Stimulated activated CD8-positive, alpha-beta memory T cell treated with anti-CD3 and anti-CD28 coated beads, Interleukin-7, amount 100 ng/mL, for 24 hours (primary cell): ENCODE results near the gene LRRC4B.
"Not testable (repeated sequence)": the region's sequence is repeated elsewhere in the genome, so short reads cannot be mapped to it uniquely, and the experiment has no call there.

Experiments
- DNase-seq: peaks from one replicate; pipeline ENCODE4 v3.0.0-alpha.2; 2020; ENCODE audit warnings: low read depth

Gene LRRC4B

DNA sequence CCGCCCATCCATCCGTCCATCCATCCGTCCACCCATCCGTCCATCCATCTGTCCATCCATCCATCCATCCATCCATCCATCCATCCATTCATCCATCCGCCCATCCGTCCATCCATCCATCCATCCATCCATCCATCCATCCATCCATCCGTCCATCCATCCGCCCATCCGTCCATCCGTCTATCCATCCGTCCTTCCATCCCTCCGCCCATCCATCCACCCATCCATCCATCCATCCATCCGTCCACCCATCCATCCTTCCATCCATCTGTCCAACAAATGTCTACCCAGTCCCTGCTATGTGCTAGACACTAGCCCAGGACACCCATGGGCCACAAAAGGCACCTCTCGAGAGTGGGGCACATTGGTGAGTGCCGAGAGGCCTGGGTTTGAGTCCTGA is 15.7 kb downstream of the LRRC4B start:
- no peak for DNase-seq

DNA sequence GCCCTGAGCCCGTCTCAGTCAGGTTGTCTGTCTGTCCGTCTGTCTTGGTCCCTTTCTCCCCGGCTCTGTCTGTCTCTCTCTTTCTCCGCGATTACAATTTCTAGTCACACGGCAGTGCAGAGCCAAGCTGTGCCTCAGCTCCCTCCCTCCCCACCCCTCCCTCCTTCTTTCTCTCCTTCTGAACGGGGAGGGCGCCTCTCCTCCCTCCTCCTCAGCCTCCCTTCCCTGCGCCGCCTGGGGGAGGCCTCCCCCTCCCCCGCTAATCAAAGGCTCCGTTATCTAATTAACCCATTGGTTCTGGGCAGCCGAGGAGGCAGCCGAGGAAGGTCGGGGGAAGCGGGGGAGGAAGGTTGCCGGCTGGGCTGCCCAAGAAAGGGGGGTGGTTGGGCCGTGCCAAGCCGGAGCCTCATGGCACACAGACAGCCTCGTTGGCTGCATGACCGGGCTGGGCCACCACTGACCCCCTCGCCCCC is 16.5 kb downstream of the LRRC4B start:
- DNase-seq, result no peak

DNA sequence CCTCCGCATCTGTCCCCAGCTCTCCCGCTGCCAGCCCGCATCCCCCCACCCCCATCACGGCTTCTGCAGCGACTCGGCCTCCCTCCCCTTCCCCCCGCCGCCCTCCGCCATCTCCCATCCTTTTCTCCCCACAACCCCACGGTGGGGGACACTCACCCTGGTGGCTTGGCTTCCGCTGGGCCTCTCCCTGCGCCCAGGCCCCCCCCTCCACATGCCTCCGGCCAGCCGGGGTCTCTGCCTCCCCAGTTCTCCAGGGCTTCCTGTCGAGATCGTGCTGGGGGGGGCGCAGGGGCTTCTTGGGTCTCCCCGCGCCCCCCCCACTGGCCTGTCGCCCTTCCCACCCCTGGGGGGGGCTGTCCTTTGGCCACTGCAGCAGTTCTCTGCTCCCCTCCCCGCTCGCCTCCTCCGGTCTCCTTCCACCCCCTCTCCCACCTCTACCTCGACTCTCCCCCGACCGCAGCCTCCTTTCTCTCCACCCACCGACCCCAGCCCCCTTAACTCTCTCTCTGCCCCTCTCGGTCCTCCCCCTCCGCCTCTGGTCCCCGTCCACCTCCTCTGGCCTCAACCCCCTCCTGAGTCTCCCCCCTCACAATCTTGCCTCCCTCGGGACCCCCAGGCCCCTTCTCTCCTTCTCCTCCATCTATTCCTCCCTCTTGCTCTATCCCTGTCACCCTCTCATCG is 17.1 kb downstream of the LRRC4B start:
- no peak for DNase-seq

DNA sequence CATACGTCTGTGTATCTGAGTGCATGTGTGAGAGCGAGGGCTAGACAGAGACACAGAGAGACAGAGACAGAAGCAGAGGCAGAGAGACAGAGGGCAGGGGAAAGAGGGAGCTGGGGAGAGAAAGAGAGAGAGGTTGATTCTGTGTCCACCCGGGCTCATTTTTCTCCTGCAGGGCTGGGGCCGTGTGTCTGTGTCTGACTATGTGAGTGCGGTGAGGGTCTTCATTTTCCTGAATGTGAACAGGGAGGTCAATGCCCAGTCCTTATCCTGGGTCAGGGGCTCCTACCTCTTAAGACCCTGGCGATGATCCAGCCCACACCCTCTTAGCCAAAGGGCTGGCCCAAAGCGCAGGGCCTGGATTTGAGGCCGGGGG is 17.7 kb downstream of the LRRC4B start:
- no peak for DNase-seq

DNA sequence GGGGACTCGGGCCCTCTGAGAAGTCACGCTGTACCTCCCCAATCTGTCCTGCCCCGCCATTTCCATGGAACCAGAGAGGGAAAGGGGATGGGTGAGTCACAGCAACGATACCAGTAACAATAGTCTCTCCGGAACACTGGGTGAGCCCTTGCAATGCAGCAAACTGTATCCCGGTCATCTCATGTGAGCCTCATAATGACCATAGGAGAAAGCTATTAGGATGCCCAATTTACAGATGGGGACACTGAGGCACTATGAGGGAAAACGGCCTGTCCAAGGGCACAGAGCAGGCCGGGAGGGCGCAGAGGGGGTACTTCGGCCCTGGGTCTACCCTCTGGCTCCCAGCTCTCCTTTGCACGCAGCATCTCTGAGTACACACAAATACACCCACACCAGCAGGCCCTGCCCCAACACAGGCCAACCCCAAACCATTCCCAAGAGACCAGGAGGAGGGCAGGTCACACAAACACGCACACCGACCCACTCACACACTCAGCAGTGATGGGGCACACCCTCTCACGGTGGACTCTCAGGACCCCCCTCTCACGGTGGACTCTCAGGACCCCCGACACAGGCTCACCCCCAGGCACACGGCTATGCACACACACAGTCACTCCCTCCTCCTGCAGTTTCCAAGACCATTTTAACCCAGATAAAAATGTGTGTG is 18.2 kb downstream of the LRRC4B start:
- no peak for DNase-seq

DNA sequence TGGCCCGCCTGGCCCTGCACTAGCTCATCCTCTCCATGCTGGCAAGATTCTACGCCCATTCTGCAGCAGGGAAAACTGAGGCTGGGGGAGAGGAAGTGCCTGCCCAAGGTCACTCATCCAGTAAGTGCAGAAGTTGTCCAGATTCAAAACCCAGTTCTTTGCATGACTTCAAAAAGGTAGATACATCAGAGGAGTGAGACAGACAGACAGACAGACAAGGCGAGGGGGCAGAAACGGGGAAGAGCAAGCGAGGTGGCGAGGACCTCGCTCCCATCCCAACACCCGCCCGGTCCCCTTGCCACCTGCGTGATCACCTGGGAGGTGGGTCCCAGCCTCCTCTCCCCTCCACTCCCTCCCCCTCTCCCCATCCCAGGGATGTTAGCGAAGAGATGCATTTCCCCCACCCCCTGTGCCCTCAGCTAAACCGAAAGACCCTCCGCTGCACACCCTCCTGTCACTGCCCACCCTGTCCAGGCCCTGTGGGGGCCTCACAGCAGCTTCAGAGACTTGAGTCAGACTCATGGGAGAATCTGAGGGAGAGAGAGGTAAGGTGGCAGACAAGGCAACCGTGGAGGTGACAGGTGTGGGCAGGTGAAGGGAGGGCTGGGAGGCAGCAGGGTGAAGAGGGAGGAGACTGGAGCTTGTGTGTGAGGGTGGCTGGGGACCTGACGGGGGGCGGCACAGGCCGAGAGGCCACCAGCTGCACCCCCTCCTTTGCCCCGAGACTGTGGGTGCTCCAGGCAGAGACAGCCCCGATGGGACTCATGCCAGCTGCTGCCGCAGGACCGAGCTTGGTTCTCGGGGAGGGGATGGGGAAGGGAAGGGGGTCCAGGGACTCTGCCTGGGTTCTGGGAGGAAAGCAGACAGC is 18.9 kb downstream of the LRRC4B start:
- DNase-seq, result no peak

DNA sequence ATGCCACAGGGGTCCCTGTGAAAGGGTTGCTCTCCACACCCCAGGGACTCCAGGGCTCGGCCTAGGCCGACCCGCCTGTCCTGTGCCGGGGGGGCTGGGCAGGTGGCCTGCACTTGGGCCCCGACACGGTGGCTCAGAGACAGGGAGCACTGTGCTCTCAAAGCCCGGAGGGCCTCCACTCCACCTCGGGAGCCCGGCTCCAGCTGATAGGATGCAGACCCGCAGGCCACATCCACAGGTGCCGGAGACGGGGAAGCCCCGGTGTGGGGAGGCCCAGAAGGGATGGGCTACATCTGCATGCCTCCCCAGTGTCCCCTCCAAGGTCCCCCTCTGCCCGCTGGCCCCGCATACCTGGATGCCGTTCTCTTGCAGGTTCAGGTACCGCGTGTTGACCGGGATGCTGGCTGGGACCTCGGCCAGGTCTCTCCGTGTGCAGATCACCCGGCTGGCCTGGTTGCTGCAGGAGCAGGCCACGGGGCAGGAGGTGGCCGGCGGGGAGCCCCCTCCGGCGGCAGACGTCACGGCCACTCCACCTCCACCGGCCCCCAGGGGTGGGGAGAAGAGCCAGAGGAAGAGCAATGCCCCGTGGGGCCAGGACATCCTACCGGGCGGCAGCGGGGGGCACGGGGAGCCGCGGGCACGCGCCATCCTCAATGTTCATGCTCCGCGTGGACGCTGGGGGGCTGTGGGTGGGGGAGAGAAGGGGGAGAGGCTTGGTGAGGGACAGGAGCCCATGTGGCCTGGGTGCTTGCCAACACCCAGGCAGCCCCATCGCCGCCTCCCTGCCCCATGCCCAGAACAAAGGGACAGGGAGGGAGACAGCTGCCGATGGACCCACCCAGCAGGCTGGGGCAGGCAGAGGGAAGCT is 19.8 kb downstream of the LRRC4B start:
- DNase-seq, result no peak

DNA sequence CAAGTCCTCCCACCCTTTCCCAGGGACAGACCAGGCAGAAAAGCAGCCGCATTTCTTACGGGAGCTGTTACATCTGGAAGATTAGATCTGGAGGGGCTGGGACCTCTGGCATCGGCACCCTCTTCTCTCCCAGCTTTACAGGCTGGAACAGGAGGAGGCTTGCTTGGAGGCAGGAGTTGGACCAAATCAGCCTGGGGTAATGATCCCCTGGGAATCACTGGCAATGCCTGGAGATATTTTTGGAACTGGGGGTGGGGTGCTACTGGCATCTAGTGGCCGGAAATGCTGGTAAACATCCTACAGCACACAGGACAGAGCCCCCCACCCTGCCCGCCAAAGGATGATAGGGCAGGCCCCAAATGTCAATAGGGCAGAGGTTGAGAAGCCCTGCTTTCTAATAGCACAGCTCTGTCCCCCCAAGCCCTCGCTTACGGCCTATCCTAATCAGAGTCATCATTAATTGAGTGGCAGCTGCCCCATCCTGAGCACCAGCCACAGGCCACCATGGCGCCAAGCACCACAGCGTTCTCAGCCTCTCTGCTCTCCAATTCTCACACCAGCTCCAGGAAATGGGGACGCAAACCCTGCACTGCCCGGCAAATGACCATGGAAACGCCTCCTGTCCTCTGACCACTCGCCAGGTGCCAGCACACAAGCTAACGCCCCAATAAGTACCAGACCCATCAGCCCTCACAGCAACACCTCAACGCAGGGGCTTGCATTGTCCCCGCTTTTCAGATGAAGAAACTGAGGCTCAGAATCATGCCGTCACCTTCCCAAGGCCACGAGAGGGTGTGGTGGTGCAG is 20.6 kb downstream of the LRRC4B start:
- no peak for DNase-seq

DNA sequence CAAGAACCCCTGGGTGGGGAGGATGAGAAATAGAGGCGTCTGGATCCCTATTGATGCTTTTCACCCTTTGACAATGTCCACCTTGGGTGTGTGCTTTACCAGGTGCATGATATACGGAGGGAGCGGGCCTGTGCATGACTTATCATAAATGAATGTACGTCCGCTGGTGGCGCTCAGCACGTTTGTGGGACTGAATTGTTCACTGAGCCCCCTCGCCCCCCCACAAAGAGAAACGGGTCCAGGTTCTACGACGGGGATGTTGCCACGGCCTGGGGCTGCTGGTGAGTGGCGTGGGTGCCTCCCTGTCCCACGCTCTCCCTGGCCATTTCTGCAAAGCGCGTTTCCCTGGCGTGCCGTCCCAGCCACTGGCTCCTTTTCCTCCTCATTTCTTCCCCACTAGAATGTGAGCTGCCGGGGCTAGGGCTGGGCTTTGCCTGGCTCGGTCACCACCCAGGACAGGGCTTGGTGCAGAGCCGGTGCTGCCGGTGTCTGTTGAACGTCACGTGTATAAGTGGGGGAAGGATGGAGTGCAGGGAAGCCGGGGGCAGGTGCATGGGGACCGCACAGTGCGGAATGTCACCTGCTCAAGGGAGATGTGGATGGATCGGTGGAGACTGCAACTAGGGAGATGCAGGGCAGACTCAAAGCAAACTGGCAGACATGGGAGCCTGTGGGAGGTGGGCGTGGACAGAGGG is 21.6 kb downstream of the LRRC4B start:
- no peak for DNase-seq

DNA sequence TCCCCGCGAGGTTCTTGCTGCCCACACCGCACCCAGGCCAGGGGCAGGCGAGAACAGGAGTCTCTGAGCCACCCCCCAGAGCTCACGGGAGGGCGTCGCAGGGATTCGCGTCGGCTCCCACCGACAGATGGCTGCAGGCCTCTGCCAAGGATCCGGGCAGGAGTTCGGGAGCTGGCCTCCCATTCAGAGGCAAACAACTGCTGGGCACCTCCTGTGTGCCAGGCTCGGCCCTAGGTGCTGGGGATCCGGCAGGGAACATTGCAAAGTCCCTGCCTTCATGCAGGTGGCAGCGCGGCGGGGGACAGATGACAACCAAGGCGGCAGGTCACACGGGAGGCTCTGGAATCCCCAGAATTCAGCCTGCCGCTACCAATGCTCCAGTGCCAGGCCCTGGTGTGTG is 25.3 kb downstream of the LRRC4B start:
- DNase-seq, result no peak

DNA sequence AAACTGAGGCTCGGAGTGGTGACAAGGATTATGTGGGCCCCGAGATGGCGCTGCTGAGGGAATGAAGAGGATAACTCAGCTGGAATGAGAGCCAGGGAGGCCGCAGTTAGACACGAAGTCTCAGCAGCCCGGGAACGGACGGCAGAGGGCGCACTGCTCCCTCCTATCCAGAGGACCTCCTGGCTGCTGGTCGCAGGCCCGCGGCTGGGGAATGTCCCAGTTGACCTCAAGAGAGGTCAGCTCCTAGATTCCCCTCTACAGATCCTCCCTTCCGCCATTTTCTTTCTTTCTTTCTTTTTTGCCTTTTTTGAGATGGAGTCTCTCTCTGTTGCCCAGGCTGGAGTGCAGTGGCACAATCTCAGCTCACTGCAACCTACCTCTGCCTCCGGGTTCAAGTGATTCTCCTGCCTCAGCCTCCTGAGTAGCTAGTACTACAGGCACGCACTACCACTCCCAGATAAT is 30.4 kb downstream of the LRRC4B start:
- peak; percentile 53 for DNase-seq

DNA sequence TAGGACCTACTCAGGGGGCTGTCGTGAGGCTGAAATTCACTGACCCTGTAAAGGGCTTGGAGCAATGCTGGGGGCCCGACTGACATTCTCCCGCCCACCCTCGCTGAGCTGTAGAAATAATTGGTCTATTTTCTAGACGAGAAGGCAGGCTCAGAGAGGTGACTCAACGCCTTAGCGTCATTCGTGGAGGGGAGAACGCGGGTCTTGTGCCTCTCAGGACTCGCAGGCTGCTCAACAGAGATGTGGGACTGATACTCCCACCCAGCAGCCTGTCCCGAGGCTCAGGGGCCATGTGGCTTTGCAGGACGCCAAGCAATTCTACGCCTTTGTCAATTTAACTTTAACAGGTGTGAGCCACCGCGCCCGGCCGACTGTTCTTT is 30.9 kb downstream of the LRRC4B start:
- no peak for DNase-seq

DNA sequence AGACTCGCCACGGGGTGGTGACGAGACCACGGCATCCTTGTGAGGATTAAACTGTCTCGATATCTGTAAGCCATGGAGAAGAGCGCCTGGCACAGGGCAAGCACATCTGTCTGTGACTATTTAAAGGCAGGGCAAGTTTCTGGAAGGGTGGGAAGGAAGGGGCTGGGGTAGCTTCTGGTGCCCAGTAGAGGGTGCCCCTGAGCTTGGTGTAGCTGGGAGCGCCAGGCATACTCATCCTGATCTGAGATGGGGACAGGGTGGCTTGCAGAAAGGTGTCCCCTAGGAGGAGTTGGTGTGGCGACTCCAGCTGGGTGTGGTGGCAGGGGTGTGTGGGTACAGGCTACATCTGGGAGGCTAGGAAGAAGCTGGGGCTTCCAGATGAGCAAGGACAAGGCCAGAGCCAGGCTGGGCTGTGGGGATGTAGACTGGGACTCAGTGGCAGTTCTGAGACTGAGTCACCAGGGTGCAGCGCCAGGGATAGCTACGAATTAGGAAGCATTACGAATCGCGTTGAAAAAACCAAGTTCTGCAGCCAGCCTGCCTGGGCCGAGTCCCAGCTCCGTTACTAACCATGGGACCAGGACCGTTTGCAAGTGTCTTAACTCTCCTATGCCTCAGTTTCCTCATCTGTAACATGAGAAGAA is 31.5 kb downstream of the LRRC4B start:
- DNase-seq, result no peak

DNA sequence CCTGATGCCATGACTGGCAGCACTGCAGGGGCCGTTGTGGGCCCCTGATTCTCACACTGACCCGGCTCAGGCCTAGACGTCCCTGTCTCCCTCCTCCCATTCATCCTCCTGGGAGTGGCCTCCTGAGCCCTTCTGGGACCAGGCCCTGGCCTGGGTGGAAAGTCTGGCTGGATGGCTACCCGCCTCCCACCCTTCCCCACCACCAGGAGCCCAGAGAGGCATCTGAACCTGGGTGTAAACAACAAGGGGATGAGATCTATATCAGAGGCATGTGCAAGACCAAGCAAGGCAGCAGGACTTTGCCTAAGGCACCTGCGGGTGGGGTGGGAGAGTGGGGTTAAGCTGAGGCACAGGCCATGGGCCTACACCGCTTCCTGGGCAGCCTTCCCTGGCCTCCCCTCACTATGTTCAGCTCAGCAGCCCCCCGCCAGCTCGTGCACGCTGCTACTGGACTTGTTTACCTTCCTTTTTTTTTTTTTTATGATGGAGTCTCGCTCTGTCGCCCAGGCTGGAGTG is 32.5 kb downstream of the LRRC4B start:
- DNase-seq, result no peak

DNA sequence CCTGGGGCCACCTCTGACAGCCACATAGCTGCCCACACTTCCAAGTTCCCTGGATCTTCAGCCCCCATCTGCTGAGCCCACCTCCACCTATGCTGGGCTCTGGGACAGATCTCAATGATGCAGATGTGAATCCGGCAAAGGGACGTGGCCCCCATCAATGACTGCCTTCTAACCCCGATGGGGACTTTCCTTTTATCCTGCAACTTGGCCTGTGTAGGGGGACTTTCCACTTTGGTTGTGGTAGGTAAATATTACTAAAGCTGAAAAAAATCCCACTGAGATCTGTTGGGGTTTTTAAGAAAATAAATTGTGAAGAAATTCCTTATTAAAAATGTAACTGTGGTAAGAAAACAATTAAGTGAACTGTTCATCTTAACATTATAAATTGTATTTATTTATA is 33.8 kb downstream of the LRRC4B start:
- DNase-seq, result no peak

DNA sequence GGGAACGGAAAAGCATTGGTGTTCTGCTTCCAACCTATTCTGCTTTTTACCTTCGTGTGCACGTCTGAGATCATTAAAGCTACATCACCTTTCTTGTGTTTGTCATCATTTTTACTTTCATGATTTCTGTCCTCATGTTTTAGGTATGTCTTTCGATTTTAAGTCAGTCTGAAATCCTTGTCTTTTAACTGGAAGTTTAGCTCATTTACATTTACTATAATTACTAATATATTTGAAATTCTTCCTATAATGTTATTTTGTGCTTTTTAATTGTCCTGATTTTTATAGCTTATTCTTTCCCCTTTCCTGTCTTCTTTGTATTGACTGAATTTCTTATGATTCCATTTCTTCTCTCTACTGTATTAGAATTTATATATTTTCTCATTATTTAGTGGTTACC is 35.3 kb downstream of the LRRC4B start:
- DNase-seq, result no peak

DNA sequence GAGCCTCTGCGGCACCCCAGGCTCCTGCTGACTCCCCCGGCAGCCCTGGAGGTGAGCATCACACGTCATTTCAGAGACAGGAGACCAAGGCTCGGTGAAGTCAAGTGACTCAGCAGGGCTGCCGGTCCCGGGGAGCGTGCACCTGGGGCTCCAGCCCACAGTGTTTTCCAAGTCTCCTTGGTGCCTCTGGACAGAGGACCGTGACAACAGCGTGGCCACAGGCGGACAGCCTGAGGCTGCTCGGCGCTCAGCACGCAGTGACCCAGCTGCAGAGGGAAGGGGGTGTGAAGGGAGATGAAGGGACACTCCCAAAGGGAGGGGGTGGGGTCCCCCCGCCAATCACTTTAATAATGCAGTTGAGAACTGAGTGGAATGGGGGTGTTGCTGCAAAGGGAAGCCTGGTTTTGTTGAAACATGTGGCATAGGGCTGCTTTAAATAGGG is 37.0 kb downstream of the LRRC4B start:
- DNase-seq, result no peak

DNA sequence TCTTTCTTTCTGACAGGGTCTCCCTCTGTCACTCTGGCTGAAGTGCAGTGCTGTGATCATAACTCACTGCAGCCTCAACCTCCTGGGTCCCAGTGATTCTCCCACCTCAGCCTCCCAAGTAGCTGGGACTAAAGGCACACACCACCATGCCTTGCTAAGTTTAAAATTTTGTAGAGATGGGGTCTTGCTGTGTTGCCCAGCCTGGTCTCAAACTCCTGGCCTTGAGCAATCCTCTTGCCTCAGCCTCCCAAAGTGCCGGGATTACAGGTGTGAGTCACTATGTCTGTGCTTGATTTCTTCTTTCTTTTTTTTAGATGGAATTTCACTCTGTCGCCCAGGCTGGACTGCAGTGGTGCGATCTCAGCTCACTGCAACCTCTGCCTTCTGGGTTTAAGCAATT is 40.2 kb downstream of the LRRC4B start:
- not testable (repeated sequence) for DNase-seq

DNA sequence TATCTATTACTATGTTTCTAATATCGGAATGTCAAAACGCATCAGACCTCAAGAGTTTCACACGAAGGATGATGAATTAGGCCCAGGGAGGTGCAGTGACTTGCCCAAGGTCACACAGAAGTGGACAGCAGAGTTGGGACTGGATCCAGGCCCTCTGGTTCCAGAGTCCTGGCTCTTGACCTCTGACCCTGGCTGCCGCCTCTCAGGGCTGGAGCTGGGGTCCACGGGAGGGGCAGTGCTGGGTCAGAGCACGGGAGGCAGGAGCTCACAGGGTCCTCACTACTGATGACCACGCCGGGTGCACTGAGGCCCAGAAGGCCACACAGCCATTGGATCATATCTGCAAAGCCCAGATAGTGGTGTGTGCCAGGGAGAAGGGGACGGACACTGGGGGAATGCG is 45.4 kb downstream of the LRRC4B start:
- DNase-seq, result no peak
